ENCODE data around the gene PLCZ1.
"Not testable (repeated sequence)": the region's sequence is repeated elsewhere in the genome, so short reads cannot be mapped to it uniquely, and the experiment has no call there.

The PLCZ1 gene

DNA sequence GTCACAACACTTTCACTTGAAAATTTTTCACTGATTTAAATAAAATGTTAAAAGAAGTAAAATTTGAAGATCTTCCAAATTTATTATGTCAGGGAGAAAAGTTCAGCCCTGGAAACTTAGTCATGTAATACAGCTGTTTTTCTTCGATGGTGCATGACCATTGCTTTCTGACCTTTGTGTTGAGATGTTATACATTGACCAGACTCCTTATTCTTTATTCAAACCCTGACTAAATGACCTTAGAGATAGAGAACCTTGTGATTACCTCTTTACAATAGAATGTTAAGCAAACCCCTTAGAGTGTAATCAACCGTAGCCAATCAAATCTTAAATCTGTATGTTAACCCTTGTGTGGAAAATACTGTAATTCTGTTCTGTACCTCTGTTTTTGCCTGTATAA, 34.5 kb downstream of the PLCZ1 start:
- no peak for DNase-seq

DNA sequence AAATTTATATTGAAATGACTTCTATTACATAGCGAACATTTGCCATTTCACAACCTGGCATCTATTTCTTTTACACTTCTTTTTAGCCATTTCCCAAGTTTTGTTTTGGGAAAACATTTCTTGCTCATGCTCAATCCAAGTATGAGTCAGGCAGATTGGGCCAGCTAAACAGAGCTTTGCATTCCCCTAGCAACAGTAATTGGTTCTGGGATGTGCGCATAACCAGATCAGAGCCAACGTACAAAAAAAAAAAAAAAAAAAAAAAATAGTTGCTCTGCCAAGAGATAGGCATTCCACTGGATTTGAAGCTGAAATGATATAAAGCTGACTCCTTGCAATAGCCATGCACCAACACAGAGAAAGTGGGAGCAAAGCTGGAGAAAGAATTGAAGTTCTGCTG, 37.5 kb downstream of the PLCZ1 start:
- no peak for DNase-seq

DNA sequence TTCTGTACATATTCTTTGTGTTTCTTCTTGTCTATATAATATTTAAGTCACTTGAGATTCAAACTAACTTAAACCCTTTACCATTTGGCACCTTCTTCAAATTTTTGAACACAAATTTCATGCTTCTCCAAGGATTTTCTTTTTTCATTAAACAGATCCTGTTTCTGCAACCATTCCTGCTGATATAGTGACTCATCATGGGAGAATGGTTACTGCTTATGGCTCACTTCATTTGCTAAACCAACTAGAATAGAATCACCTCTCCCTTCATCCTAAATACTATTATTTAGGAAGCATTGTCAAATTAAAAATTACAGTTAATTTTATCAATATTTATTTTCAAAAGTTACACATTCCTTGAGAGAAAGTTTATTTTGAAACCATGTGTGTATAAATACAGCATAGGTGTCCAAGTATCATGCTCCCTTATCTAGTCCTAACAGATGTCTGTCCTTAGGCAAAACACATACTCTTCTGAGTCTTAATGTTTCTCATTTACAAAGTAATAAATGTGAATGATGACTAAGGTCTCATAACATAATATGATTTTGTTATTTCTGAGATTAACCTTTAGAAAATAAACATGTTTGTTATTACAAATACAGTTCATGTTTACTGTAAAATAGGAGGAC, 40.7 kb downstream of the PLCZ1 start:
- no peak for DNase-seq

DNA sequence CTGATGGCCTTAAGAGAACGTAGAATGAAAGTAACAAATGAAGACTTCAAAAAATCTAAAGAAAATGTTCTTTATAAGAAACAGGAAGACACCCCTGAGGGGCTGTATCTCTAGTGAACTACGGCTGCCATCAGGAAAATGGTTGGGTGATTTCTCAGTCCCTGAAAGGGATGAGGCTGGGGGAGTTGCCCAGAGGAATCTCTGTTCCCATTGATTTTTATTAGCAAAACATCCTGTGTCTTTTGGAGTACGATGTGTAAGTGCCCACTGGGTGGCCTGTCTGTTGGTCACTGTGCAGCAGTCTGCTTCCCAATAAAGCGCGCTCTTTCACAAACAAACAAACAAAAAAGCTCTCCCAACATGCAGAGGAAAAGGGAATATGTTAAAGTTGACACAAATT, 43.8 kb downstream of the PLCZ1 start:
- DNase-seq = not testable (repeated sequence)

DNA sequence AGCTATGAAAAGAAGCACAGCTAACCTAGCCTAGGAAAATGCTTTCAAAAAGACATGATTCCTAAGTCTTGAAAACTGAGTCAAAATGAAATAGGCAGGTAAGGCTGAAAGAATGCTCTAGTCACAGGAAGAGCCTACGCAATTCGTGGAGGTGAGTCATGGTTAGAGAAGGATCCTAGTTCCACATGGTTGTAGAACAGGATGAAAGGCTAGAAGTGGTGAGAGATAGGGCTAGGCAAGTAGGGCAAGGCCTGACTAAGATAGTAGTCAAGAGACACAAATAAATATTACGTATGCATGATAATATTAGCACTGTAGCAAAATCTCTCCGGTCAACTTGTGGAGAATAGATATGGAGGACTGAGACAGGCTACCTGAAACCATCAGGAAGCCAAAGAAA, 47.2 kb downstream of the PLCZ1 start:
- DNase-seq = no peak

DNA sequence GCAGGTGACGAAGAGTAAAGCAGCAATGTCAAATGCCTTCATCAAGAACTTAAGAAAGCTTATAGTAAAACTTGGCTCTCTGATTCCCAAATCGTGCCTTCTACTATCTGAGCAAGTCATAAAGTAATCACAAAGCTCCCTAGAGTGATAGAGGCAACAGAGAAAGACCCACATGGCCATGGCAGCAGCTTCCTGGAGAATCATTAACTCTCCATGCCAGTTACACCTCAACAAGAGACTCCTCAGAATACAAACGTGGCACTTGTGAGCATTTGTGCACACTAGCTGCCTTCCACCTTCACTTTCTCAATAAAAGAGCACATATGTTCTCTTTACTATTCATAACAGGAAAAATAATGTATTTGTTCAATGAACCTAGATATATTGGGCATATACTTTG, 48.0 kb downstream of the PLCZ1 start:
- no peak for DNase-seq

DNA sequence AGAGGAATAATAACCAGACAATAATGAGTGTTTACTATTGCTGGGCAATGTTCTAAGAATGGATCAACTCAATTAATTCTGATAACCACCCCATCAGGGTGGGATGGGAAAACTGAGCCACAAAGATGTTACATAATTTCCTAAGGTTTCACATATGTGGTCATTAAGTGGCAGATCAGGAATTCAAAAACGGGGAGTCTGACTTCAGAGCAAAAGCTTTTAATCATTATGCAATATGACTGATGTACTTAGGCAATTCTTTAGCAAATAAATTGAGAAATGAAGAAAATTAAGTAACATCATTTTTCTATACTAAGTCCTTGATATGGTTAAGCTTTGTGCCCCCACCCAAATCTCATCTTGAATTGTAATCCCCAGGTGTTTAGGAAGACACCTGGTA, 53.4 kb downstream of the PLCZ1 start:
- no peak for DNase-seq

DNA sequence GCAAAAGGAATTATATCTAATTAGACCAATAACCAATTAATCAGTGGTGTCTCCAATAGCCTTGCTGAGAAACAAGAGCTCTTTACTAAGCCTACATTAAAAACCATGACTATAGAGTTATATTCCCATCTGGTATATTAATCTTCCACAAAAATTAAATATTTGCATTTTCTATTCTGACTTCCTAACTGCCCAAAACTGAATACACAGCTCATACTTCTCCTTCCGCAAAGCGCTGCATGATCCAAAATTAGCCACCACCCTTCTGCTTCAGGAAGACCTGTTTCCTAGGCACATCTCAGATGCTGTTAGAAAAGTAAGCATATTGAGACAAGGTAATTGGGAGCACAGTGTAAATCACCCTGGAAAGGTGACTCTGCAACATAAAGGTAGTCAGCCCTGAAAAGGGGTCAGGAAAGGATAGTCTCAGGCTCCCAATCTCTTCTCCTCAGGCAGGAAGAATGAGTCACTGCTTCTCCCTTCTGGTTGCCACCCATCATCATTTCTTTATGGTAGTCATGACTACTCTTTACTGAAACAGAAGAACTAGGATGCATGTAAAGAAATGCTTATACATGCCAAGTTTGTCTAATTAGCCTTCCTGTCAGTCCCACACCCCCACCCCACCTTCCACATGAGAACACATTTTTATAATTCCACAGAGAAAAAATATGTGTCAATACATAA, 54.3 kb downstream of the PLCZ1 start:
- no peak for DNase-seq

DNA sequence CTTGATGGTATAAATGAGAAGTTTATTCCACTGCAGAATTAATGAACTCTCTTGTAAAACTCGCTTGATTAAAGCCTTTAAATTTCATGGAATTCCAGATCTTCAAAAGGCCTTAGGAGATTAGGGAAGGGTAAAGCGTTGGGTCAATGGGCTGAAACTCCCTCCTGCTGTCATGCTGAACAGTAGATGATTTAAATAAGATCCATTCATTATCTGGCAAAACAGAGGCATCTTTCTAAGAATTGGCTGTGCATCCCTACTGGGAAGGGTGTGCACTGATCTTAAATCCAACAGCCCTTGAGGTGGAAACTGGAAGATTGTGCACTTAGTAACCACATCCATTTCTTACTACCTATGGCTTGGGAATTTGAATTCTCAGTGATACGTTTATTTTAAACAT, 56.0 kb downstream of the PLCZ1 start:
- no peak for DNase-seq

DNA sequence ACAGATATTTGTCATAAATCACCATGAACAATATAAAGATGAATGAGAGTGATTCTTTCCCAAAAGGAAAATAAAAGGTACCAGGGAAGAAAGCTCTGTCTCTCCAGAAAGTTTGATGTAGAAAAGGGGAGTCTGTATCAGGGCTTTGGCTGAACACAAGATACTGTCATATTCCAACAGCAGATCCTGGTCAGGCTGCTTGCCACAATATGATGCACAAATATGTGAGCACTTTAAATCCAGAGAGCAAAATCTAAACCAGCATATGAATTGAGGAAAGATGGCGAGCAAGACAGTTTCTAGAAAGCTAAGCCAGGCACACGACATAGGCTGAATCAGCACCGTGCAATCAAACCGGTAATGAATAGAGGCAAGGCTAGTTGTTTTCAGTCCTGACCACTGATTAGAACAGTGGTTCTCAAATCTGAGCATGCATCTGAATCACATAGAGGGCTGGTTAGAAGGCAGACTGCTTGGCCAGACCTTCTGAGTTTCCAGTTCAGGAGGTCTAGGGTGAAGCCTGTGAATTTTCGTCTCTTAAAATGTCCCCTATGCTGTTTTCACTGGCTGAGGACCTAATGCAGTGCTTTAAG, 60.7 kb downstream of the PLCZ1 start:
- DNase-seq = no peak

DNA sequence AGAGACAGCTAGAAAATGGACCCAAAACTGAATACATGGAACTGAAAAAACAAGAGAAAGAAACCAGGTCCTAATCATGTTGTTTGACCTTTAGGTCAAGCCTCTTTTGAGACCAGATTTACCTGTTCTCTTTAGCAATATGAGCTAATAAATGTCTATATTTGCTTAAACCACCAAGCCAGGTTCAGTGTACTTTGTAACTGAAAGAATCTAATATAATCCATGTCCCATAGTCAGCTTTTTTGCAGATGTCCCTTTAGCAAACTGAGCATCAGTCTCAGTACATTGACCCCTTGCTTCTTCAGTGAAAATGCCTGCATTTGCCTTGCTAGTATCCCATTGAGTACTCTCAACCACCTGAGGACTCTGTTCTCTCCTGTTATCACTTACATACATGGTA, 61.7 kb downstream of the PLCZ1 start:
- no peak for DNase-seq

DNA sequence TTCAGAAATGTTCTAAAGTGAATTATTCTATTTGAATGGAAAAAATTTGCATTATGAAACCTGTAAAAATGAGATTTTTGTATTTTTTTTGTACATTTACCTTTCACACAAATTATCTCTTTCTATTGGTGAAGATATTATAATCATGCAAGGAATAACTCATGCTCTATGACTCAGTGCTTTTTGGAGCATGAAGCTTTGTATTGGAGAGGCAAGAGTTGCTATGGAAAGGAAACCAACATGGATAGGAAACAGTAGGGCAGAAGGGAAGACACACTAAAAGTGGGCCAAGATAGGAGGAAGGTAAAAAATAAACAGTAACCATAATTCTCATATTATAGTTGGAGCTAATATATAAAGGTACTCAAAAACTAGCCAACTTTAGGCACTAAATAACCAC, 79.0 kb downstream of the PLCZ1 start:
- no peak for DNase-seq

DNA sequence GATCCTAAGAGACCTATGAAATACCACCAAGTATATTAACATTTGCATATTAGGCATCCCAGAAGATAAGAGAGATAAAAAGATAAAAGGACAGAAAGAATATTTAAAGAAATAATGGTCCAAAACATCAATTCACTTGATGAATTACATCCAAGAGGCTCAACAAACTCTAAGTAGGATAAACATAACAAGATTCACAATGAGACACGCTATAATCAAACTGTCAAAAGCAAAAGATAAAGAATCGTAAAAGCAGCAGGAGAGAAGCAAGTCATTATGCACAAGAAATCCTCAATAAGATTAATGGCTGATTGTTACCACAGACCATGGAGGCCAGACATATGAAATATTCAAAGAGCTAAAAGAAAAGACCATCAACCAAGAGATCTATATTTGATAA, 79.6 kb downstream of the PLCZ1 start:
- DNase-seq = no peak

DNA sequence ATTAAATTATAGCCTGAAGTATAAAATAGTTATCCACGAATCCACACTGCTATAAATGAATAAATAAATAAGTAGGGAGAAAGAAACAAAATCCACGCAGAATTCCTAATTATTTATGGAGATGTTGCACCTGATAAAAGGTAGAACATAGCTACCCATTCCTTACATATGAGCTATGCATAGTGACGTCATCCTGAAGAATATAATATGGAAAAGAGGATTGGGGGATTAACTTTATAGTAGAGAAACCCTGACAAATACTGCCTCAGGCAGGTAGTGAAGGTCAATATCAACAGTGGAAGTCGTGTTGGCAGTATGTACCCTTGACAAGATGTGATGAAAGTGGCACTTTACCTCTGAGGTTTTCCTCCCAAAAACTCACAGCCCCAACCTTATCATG, 82.5 kb downstream of the PLCZ1 start:
- DNase-seq = no peak

DNA sequence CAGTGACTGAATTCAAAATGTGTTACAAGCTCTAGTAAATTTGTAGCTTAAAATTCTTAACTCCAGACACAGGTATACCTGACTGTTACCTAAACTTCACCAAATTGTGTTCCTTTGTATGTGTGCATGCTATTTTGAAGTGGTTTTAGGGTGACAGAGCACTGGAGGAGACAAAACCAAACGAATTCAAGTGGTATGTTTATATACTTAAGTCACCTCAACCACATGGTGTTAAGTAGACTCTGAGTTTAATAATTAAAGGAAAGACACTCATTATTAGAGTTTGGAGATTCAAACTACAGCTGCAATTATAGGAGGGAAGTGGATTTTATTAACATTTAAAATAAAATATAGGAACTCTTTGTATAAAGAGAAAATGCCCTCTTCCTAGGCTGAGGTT, 84.3 kb downstream of the PLCZ1 start:
- no peak for DNase-seq

DNA sequence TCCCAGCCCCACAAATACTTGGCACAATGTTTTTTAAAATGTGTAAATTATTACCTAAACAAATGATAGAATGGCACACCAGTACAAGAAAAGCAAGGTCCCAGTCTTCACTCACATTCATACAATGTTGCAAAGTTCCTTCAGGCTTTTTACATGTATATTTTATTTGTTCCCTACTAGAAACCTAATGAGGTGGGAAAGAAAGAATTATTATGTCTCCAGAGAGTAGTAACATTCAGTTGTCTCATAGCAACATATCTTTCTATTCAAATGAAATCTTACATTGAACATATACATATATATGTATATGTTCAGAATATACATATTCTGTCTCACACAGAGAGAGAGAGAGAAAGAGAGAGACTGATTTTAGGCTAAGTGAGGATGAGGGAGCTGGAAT, 85.2 kb downstream of the PLCZ1 start:
- DNase-seq = no peak

DNA sequence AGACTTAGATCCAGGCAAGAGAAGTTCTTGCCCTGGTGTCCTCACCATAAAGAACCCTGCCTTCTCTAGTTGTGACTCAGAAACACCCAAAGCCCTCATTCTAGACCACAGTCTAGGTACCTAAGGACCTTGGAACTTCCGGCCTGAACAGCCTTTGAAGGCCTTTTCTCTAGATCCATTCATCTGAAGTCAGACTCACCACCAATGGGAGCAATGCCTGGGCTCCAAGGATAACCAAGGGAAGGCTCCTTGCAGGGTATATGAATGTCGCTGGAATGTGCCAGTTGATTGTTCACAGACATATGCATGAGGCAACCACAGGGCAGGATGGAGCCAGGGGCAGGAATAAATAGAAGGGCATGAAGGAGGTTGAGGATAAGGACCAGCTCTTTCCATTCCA, 86.3 kb downstream of the PLCZ1 start:
- no peak for DNase-seq

DNA sequence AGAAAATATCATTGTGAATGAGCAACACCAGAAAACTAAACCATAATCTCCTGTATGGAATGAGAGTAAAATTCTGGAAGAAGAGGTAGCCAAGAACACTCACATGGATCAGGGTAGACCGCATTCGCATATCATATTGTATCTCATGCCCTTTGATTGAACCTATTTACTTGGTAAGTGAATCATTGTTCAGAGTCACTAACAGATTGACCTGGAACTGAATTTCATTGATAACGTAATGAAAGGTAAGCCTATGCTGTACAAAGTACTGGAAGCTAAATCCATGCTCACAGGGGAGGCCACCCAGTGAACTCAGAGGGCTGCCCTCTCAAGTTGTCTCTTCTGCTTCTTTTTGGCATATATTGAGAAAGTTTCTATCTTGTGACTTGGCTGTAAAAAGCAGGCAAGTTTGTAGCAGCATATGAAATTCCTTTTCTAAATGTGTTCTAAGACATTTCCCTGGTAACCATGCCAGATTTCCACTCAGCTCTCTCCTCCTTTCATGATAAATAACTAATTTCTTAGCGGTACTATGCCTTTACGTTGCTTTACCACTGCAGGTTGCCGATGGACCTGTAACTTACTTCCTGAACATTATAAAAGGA, 91.4 kb downstream of the PLCZ1 start:
- DNase-seq = no peak

DNA sequence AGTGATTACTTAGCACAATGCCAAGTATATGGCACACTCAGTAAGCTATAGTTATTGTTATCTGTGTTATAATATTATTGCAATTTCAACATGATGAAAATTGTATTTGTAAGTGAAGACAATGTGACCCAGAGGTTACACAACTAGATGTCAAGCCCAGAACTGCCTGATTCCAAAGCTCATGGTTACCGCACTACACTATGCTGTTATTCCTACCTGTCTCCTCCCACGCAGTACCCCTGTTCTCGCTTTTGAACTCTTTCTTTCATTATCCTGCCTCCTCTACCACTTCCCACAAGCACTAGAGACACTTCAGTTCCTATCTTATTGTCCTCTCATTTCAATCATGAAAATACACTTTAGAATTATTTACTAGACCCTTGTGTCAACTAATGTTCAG, 93.2 kb downstream of the PLCZ1 start:
- DNase-seq = no peak

DNA sequence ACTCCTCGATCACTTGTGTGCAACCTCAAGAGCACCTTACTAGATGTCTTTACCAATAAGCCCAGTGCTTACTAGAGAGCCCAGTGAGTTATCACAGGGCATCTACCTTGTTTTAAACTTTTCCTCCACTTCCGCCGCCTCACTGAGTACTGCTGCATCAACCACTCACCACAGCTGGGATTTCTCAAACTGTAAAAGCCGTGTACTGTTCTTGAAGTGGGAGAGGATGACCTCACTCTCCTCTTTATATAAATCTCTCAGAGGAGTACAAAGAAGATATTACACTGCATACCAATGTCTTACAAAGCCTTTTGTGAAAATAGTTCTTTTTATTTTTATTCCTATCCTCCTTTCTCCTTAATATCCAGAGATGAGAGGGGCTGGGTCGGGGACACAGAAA, 94.1 kb downstream of the PLCZ1 start:
- DNase-seq = no peak

DNA sequence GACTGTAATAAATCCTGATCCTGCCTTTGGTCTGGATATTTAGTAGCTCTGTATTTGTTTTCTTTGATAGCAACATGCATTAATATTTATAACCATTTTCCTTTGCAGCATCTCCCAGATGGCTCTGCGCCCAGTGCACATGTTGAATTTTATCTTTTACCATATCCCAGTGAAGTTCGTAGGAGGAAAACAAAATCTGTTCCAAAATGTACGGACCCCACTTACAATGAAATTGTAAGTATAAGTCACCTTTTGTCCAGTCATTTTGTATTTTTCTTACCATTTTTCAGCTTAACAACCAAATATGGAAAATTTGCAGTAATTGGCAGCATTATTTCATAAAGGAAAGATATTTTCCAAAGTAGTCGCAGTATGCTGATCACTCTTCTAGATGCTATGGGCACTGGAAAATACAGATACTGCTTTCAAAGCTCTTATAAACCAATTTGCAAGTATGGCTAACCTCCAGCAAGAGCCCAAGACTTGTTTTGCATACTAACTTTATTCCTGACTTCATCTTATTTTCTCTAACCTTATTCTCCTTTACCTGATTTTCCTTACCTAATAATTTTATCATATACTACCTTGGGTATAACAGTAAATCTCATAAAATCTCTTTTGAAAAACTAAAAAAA, 97.4 kb downstream of the PLCZ1 start:
- DNase-seq = no peak

DNA sequence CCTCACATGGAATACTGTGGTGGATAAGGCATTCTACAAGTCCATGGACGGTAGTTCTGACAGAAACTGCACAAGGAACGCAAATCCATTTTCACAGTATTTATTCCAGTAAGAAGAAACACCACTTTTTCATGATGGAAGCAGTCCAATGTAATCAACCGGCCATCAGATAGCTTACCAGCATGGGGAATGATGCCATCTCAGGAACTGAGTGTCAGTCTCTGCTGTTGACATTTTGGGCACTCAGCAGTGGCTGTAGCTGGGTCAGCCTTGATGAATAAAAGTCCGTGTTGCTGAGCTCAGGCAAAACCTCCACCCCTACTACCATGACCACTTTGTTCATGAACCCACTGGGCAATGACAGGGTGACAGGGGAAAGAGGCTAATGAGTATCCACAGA, 103.4 kb downstream of the PLCZ1 start:
- no peak for DNase-seq

All from activated CD8-positive, alpha-beta memory T cell treated with anti-CD3 and anti-CD28 coated beads, Interleukin-2, amount 50 U/mL, for 48 hours (primary cell).